Measurements from ENCODE around the gene SLC2A13.

DNA sequence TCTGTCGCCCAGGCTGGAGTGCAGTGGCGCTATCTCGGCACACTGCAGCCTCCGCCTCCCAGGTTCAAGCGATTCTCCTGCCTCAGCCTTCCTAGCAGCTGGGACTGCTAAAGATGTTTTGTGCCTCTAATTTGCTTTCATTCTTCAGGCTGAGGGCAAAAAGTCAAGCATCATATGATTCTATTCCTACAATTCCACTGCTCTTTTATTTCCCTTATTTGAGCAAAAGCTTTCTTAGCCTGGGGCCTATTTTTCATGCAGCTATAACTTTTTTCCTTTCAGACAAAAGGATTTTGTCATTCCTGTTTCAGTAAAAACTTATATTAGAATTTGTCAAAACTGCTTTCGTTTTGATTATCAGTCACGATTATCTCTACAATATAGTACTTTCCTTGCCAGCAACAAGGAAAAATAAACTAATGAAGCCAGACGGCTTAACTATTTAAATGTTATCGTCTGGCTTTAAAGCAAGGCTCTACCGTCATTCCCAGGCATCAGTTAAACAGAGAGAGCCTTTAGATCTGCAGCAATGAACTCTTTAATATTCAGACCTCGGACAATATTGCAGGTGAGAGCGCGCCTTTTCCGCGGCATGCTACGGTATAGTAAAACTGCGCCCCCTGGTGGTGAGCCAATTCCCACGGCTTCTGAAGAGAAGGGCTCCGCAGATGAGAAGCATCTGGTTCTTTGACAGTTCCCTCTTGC lies 1.4 kb upstream of the SLC2A13 start:
- TF ChIP-seq CTCF (conservative IDR thresholded peaks at IDR 0.05): peak; percentile 94
- no peak for TF ChIP-seq EZH2 (IDR thresholded peaks at IDR 0.05; ENCODE audit: low read depth)
